HL-60 (cell line): ENCODE data around the gene ABCF1.

Experiments used
- CTCF ChIP-seq: IDR thresholded peaks from one replicate; pipeline ENCODE4 v1.5.1; 2011; ENCODE audit warnings: low read length, control low read depth, inconsistent platforms; ENCODE audit not compliant: insufficient read depth
- GABPA ChIP-seq: IDR thresholded peaks from 2 replicates; pipeline ENCODE4 v1.6.1; 2012; ENCODE audit warnings: low read depth
- POLR2AphosphoS5 ChIP-seq: IDR thresholded peaks from 2 replicates; pipeline ENCODE4 v1.6.1; 2012; ENCODE audit warnings: low read depth
- SPI1 ChIP-seq: IDR thresholded peaks from 2 replicates; pipeline ENCODE4 v1.6.1; 2012; ENCODE audit warnings: low read depth, mild to moderate bottlenecking, borderline replicate concordance
- TF ChIP-seq, protein P1 (sequence below): IDR thresholded peaks from 2 replicates; pipeline ENCODE4 v1.6.1; 2012; ENCODE audit warnings: low read depth; ENCODE audit not compliant: insufficient replicate concordance

DNA sequence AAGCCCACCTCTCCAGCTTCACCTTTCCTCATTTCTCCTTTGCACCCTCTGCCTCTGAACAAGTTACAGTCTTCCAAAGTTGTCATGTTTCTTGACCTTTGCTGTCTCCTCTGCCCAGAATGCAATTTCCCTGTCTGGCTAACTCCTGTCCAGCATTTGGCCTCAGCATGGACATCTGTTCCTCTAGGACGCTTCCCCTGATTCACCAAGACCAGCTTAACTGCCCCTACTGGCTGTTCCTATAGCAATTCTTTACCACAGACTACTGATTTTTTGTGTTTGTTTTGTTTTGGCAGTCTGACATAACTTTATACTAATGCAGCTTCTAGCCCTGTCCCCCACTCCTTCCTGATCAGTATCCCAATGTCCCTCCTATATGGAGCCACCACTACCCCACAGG is 28.3 kb upstream of the ABCF1 start:
- no peak for TF ChIP-seq CTCF
- TF ChIP-seq, protein P1, sequence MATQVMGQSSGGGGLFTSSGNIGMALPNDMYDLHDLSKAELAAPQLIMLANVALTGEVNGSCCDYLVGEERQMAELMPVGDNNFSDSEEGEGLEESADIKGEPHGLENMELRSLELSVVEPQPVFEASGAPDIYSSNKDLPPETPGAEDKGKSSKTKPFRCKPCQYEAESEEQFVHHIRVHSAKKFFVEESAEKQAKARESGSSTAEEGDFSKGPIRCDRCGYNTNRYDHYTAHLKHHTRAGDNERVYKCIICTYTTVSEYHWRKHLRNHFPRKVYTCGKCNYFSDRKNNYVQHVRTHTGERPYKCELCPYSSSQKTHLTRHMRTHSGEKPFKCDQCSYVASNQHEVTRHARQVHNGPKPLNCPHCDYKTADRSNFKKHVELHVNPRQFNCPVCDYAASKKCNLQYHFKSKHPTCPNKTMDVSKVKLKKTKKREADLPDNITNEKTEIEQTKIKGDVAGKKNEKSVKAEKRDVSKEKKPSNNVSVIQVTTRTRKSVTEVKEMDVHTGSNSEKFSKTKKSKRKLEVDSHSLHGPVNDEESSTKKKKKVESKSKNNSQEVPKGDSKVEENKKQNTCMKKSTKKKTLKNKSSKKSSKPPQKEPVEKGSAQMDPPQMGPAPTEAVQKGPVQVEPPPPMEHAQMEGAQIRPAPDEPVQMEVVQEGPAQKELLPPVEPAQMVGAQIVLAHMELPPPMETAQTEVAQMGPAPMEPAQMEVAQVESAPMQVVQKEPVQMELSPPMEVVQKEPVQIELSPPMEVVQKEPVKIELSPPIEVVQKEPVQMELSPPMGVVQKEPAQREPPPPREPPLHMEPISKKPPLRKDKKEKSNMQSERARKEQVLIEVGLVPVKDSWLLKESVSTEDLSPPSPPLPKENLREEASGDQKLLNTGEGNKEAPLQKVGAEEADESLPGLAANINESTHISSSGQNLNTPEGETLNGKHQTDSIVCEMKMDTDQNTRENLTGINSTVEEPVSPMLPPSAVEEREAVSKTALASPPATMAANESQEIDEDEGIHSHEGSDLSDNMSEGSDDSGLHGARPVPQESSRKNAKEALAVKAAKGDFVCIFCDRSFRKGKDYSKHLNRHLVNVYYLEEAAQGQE: no peak
- no peak for TF ChIP-seq POLR2AphosphoS5
- TF ChIP-seq SPI1: no peak
- no peak for TF ChIP-seq GABPA
